OCI-LY7 (cell line): Measurements from ENCODE around the gene LTN1. TPM values are rescaled to one million over a fixed set of nuclear protein-coding genes. Genes with fewer than 3 reads are reported as not detected.

Experiments
- BruUV-seq: library from RNA; stranded (reverse); fragments of 400-500 nt; replicated peaks from 2 replicates; lab custom pipeline; 2021; lab: Mats Ljungman, UMichigan
- CTCF ChIA-PET: fragments of 300-600 bp; sonication (Branson Sonifier 250); formaldehyde crosslinking; loops from one replicate; lab custom pipeline; 2022; ENCODE audit warnings: antibody characterized with exemption; ENCODE audit not compliant: unreplicated experiment; lab: Charles Lee
- POLR2A ChIA-PET: fragments of 300-600 bp; sonication (Branson Sonifier 250); formaldehyde crosslinking; loops from one replicate; lab custom pipeline; 2022; ENCODE audit warnings: antibody characterized with exemption; lab: Charles Lee
- DNase-seq: peaks from one replicate; pipeline ENCODE4 v3.0.0-alpha.2; 2015; ENCODE audit warnings: low spot score
- H2AFZ ChIP-seq: fragments of 200-600 bp; sonication (generic), shearing (Covaris generic); 2 replicates; pipeline ENCODE4 v1.6.1; 2014; ENCODE audit warnings: mild to moderate bottlenecking, antibody characterized with exemption, low read length, moderate library complexity
- H3K27ac ChIP-seq: fragments of 200-600 bp; sonication (generic); 2 replicates; pipeline ENCODE4 v1.5.1; 2014; ENCODE audit warnings: mixed run types, low read depth, mild to moderate bottlenecking, moderate library complexity, low read length, inconsistent platforms; ENCODE audit not compliant: poor library complexity, severe bottlenecking
- H3K36me3 ChIP-seq: fragments of 200-600 bp; sonication (generic); 2 replicates; pipeline ENCODE4 v1.6.1; 2014; ENCODE audit warnings: mild to moderate bottlenecking, antibody characterized with exemption, low read length, moderate library complexity, mixed read lengths; ENCODE audit not compliant: insufficient read depth
- H3K4me1 ChIP-seq: fragments of 200-600 bp; sonication (generic); 2 replicates; pipeline ENCODE4 v1.5.1; 2014; ENCODE audit warnings: mild to moderate bottlenecking, low read length; ENCODE audit not compliant: insufficient read depth, poor library complexity, severe bottlenecking
- H3K4me2 ChIP-seq: fragments of 200-600 bp; sonication (generic); 2 replicates; pipeline ENCODE4 v1.6.1; 2014; ENCODE audit warnings: mild to moderate bottlenecking, low read length
- H3K4me3 ChIP-seq: fragments of 200-600 bp; sonication (generic); 2 replicates; pipeline ENCODE4 v1.5.1; 2014; ENCODE audit warnings: mild to moderate bottlenecking, low read depth, low read length; ENCODE audit not compliant: poor library complexity, severe bottlenecking
- H3K79me2 ChIP-seq: fragments of 200-600 bp; sonication (generic); 2 replicates; pipeline ENCODE4 v1.6.1; 2016; ENCODE audit warnings: low read depth, mild to moderate bottlenecking, low read length, moderate library complexity, mixed read lengths; ENCODE audit not compliant: insufficient read depth
- H3K9me2 ChIP-seq: fragments of 200-600 bp; sonication (generic); 2 replicates; pipeline ENCODE4 v1.6.1; 2016; ENCODE audit warnings: mild to moderate bottlenecking, low read length, mixed read lengths; ENCODE audit not compliant: insufficient read depth
- H3K9me3 ChIP-seq: fragments of 200-600 bp; sonication (generic); 2 replicates; pipeline ENCODE4 v1.6.1; 2014; ENCODE audit warnings: mild to moderate bottlenecking, mixed run types, low read length, mixed read lengths
- H4K20me1 ChIP-seq: fragments of 200-600 bp; sonication (generic); 2 replicates; pipeline ENCODE4 v1.6.1; 2014; ENCODE audit warnings: mild to moderate bottlenecking, antibody characterized with exemption, low read length, moderate library complexity, mixed read lengths; ENCODE audit not compliant: insufficient read depth
- EZH2phosphoT487 ChIP-seq: fragments of 200-600 bp; sonication (generic); IDR thresholded peaks from 2 replicates; pipeline ENCODE4 v1.6.1; 2018; ENCODE audit warnings: low read depth, borderline replicate concordance, mild to moderate bottlenecking, mixed run types, antibody characterized with exemption, low read length, moderate library complexity, mixed read lengths
- intact Hi-C: fragments of 100-400 bp; cut with micrococcal nuclease; formaldehyde crosslinking; loops from one replicate; pipeline ENCODE4 v1.10.0; 2022; ENCODE audit not compliant: unreplicated experiment
- total RNA-seq, 2 experiments: library from RNA; depleted of rRNA in 1 of 2; stranded (reverse); fragments of >200 nt in 1 of 2; shearing (Covaris generic) in 1 of 2; gene quantifications; 2 replicates each; pipeline ENCODE4 v1.2.3, GENCODE V29; 2014 to 2022
- TF ChIP-seq, protein P1 (sequence below): fragments of 200-600 bp; sonication (generic); conservative IDR thresholded peaks from 2 replicates; pipeline ENCODE4 v1.5.1; 2014; ENCODE audit warnings: mild to moderate bottlenecking, antibody characterized with exemption, low read length, moderate library complexity, mixed read lengths

The LTN1 gene
- total RNA-seq, 2 experiments from 2014 or later = 18.4 to 32.6 TPM

GRCh38 chr21:28975397-28975796, 17.3 kb downstream of the LTN1 start:
- H3K4me1 ChIP-seq = no peaks in the 10 kb centered on the region
- TF ChIP-seq, protein P1, sequence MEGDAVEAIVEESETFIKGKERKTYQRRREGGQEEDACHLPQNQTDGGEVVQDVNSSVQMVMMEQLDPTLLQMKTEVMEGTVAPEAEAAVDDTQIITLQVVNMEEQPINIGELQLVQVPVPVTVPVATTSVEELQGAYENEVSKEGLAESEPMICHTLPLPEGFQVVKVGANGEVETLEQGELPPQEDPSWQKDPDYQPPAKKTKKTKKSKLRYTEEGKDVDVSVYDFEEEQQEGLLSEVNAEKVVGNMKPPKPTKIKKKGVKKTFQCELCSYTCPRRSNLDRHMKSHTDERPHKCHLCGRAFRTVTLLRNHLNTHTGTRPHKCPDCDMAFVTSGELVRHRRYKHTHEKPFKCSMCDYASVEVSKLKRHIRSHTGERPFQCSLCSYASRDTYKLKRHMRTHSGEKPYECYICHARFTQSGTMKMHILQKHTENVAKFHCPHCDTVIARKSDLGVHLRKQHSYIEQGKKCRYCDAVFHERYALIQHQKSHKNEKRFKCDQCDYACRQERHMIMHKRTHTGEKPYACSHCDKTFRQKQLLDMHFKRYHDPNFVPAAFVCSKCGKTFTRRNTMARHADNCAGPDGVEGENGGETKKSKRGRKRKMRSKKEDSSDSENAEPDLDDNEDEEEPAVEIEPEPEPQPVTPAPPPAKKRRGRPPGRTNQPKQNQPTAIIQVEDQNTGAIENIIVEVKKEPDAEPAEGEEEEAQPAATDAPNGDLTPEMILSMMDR = no peak
- no peak for TF ChIP-seq EZH2phosphoT487
- no peaks in the 10 kb centered on the region for H3K79me2 ChIP-seq
- H3K36me3 ChIP-seq = peaks cover 84% of the 10 kb centered on the region
- CTCF ChIA-PET = no interaction called here
- POLR2A ChIA-PET = interaction anchor here (0.6 to 2.0 kb wide), 6 partner anchors 9 to 200 kb away, joined by 3 to 7 read pairs (median 4); partner anchors contain the start of gene LTN1
- no peak overlapping the region for H3K4me2 ChIP-seq
- no TSS peak for BruUV-seq
- H3K9me2 ChIP-seq = no peaks in the 10 kb centered on the region
- no peaks in the 10 kb centered on the region for H3K9me3 ChIP-seq
- no peak overlapping the region for H2AFZ ChIP-seq
- DNase-seq = no peak
- H3K4me3 ChIP-seq = no peak overlapping the region
- no peak overlapping the region for H3K27ac ChIP-seq
- intact Hi-C loops = no loop called here
- no peaks in the 10 kb centered on the region for H4K20me1 ChIP-seq

DNA sequence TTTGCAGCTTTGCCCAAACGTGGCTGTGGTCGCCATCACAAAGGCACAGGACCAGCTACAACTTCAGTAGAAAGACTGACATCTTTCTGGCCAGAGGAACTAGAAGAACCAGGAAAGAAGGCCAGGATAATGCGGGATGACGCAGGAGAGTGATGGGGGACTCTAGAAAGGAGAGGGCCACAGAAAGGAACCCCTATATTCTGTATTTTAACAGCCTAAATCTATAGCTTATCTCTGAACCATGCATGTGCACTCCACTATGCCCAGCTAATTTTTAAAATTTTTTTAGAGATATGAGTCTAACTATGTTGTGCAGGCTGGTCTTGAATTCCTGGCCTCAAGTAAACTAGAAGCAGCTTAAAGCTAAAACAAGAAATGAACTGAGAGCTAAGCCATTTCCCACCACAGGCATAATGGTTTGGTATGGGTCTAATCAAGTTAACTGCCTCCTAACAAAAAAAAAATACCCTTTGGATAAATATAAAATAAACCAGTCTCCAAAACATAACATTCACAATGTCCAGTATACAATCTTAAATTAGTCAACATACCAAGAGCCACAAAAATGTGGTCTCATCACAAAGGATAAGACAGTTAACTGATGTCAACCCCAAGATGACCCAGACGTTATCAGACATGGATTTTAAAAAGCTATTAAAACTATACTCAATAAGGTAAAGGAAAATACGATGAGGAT, 18.0 kb downstream of the LTN1 start:
- no peak for TF ChIP-seq EZH2phosphoT487
- TF ChIP-seq, protein P1 = no peak
- POLR2A ChIA-PET = interaction anchor here (0.8 to 2.0 kb wide), 7 partner anchors 8 to 91 kb away, joined by 3 to 7 read pairs (median 4); partner anchors contain the start of genes LTN1 and USP16
- H2AFZ ChIP-seq = no peak overlapping the region
- no peak overlapping the region for H3K4me2 ChIP-seq
- H3K9me2 ChIP-seq = no peaks in the 10 kb centered on the region
- H3K79me2 ChIP-seq = no peaks in the 10 kb centered on the region
- H3K4me1 ChIP-seq = no peaks in the 10 kb centered on the region
- intact Hi-C loops = no loop called here
- no peak overlapping the region for H3K27ac ChIP-seq
- no peak overlapping the region for H3K4me3 ChIP-seq
- DNase-seq = no peak
- CTCF ChIA-PET = no interaction called here
- BruUV-seq = no TSS peak
- H3K9me3 ChIP-seq = no peaks in the 10 kb centered on the region
- no peaks in the 10 kb centered on the region for H4K20me1 ChIP-seq
- H3K36me3 ChIP-seq = peaks cover 86% of the 10 kb centered on the region

DNA sequence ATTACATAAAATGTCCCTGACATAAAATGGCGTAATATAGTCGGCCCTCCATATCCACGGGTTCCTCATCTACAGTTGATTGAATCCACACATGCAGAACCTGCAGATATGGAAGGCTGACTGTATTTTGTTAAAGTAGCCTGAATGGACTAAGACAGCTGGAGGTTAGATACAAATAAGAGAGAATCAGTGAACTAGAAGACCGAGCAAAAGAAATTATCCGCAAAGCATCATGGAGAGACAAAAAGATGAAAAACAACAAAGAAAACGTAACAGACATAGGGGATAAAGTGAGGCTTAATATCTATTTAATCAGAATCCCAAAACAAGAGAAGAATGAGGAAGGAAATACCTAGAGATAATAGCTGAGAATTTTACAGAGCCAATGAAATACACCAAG, 20.3 kb downstream of the LTN1 start:
- no peak overlapping the region for H3K27ac ChIP-seq
- DNase-seq = no peak
- no peaks in the 10 kb centered on the region for H3K9me3 ChIP-seq
- H2AFZ ChIP-seq = no peak overlapping the region
- no peaks in the 10 kb centered on the region for H4K20me1 ChIP-seq
- H3K9me2 ChIP-seq = no peaks in the 10 kb centered on the region
- no peak overlapping the region for H3K4me2 ChIP-seq
- peaks cover 84% of the 10 kb centered on the region for H3K36me3 ChIP-seq
- POLR2A ChIA-PET = interaction anchor here (0.7 kb wide), 1 partner anchor 1905 kb away, joined by 3 read pairs; no protein-coding TSS in a partner anchor
- H3K4me1 ChIP-seq = no peaks in the 10 kb centered on the region
- CTCF ChIA-PET = no interaction called here
- H3K79me2 ChIP-seq = no peaks in the 10 kb centered on the region
- BruUV-seq = no TSS peak
- no peak for TF ChIP-seq EZH2phosphoT487
- TF ChIP-seq, protein P1 = no peak
- intact Hi-C loops = no loop called here
- H3K4me3 ChIP-seq = no peak overlapping the region
